H1 (cell line): ENCODE data around the gene KLF7. TPM values are rescaled to one million over a fixed set of nuclear protein-coding genes. Genes with fewer than 3 reads are reported as not detected.

Experiments
- CEBPB ChIP-seq: IDR thresholded peaks from 2 replicates; pipeline ENCODE4 v1.6.1; 2012; ENCODE audit warnings: low read depth, low read length
- polyA plus RNA-seq, 7 experiments: library from polyadenylated mRNA; depleted of rRNA in 3 of 7; stranded (reverse) in 5 of 7; unstranded in 2 of 7; fragments of >200 nt in 5 of 7; fragments of 200-250 nt in 2 of 7; gene quantifications; 1 replicate in 5 of 7; 2 replicates in 1 of 7; 4 replicates in 1 of 7; pipeline versions ENCODE4 v1.2.1 to v1.2.3, GENCODE V29; 2011 to 2013; ENCODE audit warnings: missing spikeins in 2 of 7, mixed read lengths in 2 of 7
- total RNA-seq: library from RNA; stranded (reverse); fragmentation: NEBNext Ultra II Directional; extraction: Animal tissue kit (Norgen Biotek cat#: 25700); gene quantifications from 2 replicates; pipeline ENCODE4 v1.2.1, GENCODE V29; 2021
- TF ChIP-seq, protein P1 (sequence below): fragments of 300-600 bp; sonication (generic); IDR thresholded peaks from 2 replicates; pipeline ENCODE4 v1.7.1; 2012; ENCODE audit warnings: low read length, moderate library complexity, mild to moderate bottlenecking, inconsistent platforms; ENCODE audit not compliant: insufficient replicate concordance

The KLF7 gene
- total and polyA plus RNA-seq, 2 of the 8 experiments (the other 6 are each of a cell fraction or from before 2014, with no cell fraction given), result 9.6 to 23.3 TPM

DNA sequence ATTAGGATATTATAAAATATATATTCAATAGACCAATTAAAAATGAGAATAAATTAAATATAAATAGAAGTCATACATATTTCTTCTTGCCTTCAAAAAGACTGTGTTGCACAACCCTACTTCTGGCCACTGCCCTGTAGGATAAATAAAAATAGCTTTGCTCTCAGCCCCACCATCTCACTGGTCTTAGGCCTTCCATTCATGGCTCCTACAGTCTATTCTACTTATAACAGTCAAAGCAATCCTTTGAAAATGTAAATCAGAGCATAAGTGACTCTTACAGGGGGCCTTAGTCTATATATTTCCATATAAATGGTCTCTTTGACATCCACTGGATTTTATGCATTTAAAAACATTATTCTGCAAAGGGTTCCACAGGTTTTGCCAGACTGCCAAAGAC, 72.9 kb downstream of the KLF7 start (continued):
- TF ChIP-seq, protein P1, sequence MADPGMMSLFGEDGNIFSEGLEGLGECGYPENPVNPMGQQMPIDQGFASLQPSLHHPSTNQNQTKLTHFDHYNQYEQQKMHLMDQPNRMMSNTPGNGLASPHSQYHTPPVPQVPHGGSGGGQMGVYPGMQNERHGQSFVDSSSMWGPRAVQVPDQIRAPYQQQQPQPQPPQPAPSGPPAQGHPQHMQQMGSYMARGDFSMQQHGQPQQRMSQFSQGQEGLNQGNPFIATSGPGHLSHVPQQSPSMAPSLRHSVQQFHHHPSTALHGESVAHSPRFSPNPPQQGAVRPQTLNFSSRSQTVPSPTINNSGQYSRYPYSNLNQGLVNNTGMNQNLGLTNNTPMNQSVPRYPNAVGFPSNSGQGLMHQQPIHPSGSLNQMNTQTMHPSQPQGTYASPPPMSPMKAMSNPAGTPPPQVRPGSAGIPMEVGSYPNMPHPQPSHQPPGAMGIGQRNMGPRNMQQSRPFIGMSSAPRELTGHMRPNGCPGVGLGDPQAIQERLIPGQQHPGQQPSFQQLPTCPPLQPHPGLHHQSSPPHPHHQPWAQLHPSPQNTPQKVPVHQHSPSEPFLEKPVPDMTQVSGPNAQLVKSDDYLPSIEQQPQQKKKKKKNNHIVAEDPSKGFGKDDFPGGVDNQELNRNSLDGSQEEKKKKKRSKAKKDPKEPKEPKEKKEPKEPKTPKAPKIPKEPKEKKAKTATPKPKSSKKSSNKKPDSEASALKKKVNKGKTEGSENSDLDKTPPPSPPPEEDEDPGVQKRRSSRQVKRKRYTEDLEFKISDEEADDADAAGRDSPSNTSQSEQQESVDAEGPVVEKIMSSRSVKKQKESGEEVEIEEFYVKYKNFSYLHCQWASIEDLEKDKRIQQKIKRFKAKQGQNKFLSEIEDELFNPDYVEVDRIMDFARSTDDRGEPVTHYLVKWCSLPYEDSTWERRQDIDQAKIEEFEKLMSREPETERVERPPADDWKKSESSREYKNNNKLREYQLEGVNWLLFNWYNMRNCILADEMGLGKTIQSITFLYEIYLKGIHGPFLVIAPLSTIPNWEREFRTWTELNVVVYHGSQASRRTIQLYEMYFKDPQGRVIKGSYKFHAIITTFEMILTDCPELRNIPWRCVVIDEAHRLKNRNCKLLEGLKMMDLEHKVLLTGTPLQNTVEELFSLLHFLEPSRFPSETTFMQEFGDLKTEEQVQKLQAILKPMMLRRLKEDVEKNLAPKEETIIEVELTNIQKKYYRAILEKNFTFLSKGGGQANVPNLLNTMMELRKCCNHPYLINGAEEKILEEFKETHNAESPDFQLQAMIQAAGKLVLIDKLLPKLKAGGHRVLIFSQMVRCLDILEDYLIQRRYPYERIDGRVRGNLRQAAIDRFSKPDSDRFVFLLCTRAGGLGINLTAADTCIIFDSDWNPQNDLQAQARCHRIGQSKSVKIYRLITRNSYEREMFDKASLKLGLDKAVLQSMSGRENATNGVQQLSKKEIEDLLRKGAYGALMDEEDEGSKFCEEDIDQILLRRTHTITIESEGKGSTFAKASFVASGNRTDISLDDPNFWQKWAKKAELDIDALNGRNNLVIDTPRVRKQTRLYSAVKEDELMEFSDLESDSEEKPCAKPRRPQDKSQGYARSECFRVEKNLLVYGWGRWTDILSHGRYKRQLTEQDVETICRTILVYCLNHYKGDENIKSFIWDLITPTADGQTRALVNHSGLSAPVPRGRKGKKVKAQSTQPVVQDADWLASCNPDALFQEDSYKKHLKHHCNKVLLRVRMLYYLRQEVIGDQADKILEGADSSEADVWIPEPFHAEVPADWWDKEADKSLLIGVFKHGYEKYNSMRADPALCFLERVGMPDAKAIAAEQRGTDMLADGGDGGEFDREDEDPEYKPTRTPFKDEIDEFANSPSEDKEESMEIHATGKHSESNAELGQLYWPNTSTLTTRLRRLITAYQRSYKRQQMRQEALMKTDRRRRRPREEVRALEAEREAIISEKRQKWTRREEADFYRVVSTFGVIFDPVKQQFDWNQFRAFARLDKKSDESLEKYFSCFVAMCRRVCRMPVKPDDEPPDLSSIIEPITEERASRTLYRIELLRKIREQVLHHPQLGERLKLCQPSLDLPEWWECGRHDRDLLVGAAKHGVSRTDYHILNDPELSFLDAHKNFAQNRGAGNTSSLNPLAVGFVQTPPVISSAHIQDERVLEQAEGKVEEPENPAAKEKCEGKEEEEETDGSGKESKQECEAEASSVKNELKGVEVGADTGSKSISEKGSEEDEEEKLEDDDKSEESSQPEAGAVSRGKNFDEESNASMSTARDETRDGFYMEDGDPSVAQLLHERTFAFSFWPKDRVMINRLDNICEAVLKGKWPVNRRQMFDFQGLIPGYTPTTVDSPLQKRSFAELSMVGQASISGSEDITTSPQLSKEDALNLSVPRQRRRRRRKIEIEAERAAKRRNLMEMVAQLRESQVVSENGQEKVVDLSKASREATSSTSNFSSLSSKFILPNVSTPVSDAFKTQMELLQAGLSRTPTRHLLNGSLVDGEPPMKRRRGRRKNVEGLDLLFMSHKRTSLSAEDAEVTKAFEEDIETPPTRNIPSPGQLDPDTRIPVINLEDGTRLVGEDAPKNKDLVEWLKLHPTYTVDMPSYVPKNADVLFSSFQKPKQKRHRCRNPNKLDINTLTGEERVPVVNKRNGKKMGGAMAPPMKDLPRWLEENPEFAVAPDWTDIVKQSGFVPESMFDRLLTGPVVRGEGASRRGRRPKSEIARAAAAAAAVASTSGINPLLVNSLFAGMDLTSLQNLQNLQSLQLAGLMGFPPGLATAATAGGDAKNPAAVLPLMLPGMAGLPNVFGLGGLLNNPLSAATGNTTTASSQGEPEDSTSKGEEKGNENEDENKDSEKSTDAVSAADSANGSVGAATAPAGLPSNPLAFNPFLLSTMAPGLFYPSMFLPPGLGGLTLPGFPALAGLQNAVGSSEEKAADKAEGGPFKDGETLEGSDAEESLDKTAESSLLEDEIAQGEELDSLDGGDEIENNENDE, result no peak
- TF ChIP-seq CEBPB, result 0 out of 2 replicates have a peak, but pooled peaks have one; percentile 35
- TF ChIP-seq, all 59 proteins: peak for 1
